Measurements from ENCODE around the gene AMBP. TPM values are rescaled to one million over a fixed set of nuclear protein-coding genes. Genes with fewer than 3 reads are reported as not detected.

Gene AMBP
- total and polyA plus RNA-seq, 4 donors: 0.47 to 3.7 (median 1.6) TPM

GRCh38 chr9:114051706-114052105, 26.4 kb downstream of the AMBP start:
- Histone ChIP-seq H3K4me1 (ENCODE audit: control insufficient read depth in 5 of 5, insufficient read depth in 5 of 5, low read length in 5 of 5) (no peaks in the 10 kb centered on the region), H3K9me3 (ENCODE audit: control insufficient read depth in 4 of 4, insufficient read depth in 3 of 4, low read length in 3 of 4) (peaks cover 0 to 2% (median 0%) of the 10 kb centered on the region in 4 donors), H3K27me3 (ENCODE audit: control insufficient read depth in 3 of 3, insufficient read depth in 3 of 3, low read length in 2 of 3) (no peaks in the 10 kb centered on the region), H3K4me3 (no peak overlapping the region), H3K9ac (ENCODE audit: insufficient read depth in 1 of 2, low read length in 2 of 2) (no peak overlapping the region), H3K36me3 (ENCODE audit: control insufficient read depth in 4 of 4, insufficient read depth in 4 of 4, low read length in 4 of 4) (peaks cover 0 to 49% (median 38%) of the 10 kb centered on the region in 4 donors), H3K27ac (ENCODE audit: low read depth in 1 of 2, low read length in 1 of 2) (no peak overlapping the region)
- TF ChIP-seq, protein P1, sequence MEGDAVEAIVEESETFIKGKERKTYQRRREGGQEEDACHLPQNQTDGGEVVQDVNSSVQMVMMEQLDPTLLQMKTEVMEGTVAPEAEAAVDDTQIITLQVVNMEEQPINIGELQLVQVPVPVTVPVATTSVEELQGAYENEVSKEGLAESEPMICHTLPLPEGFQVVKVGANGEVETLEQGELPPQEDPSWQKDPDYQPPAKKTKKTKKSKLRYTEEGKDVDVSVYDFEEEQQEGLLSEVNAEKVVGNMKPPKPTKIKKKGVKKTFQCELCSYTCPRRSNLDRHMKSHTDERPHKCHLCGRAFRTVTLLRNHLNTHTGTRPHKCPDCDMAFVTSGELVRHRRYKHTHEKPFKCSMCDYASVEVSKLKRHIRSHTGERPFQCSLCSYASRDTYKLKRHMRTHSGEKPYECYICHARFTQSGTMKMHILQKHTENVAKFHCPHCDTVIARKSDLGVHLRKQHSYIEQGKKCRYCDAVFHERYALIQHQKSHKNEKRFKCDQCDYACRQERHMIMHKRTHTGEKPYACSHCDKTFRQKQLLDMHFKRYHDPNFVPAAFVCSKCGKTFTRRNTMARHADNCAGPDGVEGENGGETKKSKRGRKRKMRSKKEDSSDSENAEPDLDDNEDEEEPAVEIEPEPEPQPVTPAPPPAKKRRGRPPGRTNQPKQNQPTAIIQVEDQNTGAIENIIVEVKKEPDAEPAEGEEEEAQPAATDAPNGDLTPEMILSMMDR (IDR thresholded peaks at IDR 0.05; ENCODE audit: control extremely low read depth, extremely low read depth): no peak
- ATAC-seq (ENCODE audit: insufficient read depth, low FRiP score) (no peak), DNase-seq (no peak)
- 82 to 91% methylated on average over 7 of the region's 7 CpGs for WGBS, 2 donors

DNA sequence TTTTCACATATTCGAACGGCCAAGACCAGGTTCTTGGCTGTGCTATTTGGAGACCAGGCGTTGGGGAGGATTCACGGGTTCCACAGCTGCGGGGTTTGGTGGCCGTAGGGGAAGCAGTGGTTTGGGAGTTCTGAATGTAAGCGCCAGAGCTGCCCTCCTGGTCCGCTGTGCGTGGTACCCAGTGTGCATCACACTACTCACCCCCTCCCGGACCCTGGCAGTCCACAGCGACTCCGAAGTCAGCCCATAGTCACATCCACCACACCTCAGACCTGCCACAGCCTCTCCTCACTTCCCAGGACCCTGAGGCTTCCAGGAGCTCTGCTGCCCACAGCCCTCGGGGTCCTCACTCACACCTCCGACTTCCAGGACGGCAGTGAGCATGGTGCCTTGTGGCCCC, 26.8 kb downstream of the AMBP start:
- WGBS, 2 donors: 95 to 98% methylated on average over 15 of the region's 15 CpGs
- Histone ChIP-seq H3K27ac (ENCODE audit: low read depth in 1 of 2, low read length in 1 of 2) (no peak overlapping the region), H3K9ac (ENCODE audit: insufficient read depth in 1 of 2, low read length in 2 of 2) (no peak overlapping the region), H3K4me1 (ENCODE audit: control insufficient read depth in 5 of 5, insufficient read depth in 5 of 5, low read length in 5 of 5) (no peaks in the 10 kb centered on the region), H3K4me3 (no peak overlapping the region), H3K9me3 (ENCODE audit: control insufficient read depth in 4 of 4, insufficient read depth in 3 of 4, low read length in 3 of 4) (no peaks in the 10 kb centered on the region), H3K36me3 (ENCODE audit: control insufficient read depth in 4 of 4, insufficient read depth in 4 of 4, low read length in 4 of 4) (peaks cover 0 to 49% (median 37%) of the 10 kb centered on the region in 4 donors), H3K27me3 (ENCODE audit: control insufficient read depth in 3 of 3, insufficient read depth in 3 of 3, low read length in 2 of 3) (no peaks in the 10 kb centered on the region)
- TF ChIP-seq, protein P1 (IDR thresholded peaks at IDR 0.05; ENCODE audit: control extremely low read depth, extremely low read depth): no peak
- DNase-seq (no peak), ATAC-seq (ENCODE audit: insufficient read depth, low FRiP score) (no peak)

DNA sequence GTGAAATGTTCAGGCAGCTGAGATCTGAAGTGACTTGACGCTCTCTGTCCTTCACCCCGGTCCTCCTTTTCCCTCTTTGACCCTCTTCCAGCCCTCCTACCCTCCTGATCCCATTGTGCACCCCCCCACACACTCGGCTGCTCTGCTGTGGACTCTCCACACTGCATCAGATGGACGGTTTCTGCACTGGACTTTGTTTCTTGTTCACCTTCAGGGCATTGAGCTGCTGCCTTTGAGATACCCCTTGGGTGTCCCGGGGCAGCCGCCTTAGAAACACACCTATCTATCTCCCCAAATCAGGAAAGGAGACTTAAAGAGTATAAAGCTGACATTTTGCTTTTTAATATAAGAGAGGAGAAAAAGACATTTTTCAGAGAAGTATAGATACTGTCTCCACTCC, 27.5 kb downstream of the AMBP start:
- H3K4me1 ChIP-seq (ENCODE audit: control insufficient read depth in 5 of 5, insufficient read depth in 5 of 5, low read length in 5 of 5): no peaks in the 10 kb centered on the region
- no peak for ATAC-seq (ENCODE audit: insufficient read depth, low FRiP score)
- no peak overlapping the region for H3K27ac ChIP-seq (ENCODE audit: low read depth in 1 of 2, low read length in 1 of 2)
- H3K9ac ChIP-seq (ENCODE audit: insufficient read depth in 1 of 2, low read length in 2 of 2): no peak overlapping the region
- TF ChIP-seq, protein P1 (IDR thresholded peaks at IDR 0.05; ENCODE audit: control extremely low read depth, extremely low read depth): no peak
- H3K4me3 ChIP-seq: no peak overlapping the region
- no peak for DNase-seq
- no peaks in the 10 kb centered on the region for H3K27me3 ChIP-seq (ENCODE audit: control insufficient read depth in 3 of 3, insufficient read depth in 3 of 3, low read length in 2 of 3)
- WGBS, 2 donors: 89 to 90% methylated on average over 6 of the region's 6 CpGs
- peaks cover 0 to 52% (median 38%) of the 10 kb centered on the region in 4 donors for H3K36me3 ChIP-seq (ENCODE audit: control insufficient read depth in 4 of 4, insufficient read depth in 4 of 4, low read length in 4 of 4)
- H3K9me3 ChIP-seq (ENCODE audit: control insufficient read depth in 4 of 4, insufficient read depth in 3 of 4, low read length in 3 of 4): no peaks in the 10 kb centered on the region

- Histone ChIP-seq H3K4me1 (ENCODE audit: control insufficient read depth in 5 of 5, insufficient read depth in 5 of 5, low read length in 5 of 5) (no peaks in the 10 kb centered on the region), H3K27ac (ENCODE audit: low read depth in 1 of 2, low read length in 1 of 2) (no peak overlapping the region), H3K27me3 (ENCODE audit: control insufficient read depth in 3 of 3, insufficient read depth in 3 of 3, low read length in 2 of 3) (no peaks in the 10 kb centered on the region), H3K9me3 (ENCODE audit: control insufficient read depth in 4 of 4, insufficient read depth in 3 of 4, low read length in 3 of 4) (no peaks in the 10 kb centered on the region), H3K4me3 (no peak overlapping the region), H3K9ac (ENCODE audit: insufficient read depth in 1 of 2, low read length in 2 of 2) (no peak overlapping the region), H3K36me3 (ENCODE audit: control insufficient read depth in 4 of 4, insufficient read depth in 4 of 4, low read length in 4 of 4) (peaks cover 0 to 54% (median 40%) of the 10 kb centered on the region in 4 donors)
- 89 to 90% methylated on average over 11 of the region's 11 CpGs for WGBS, 2 donors
- DNase-seq (no peak), ATAC-seq (ENCODE audit: insufficient read depth, low FRiP score) (no peak)
- TF ChIP-seq, protein P1 (IDR thresholded peaks at IDR 0.05; ENCODE audit: control extremely low read depth, extremely low read depth): no peak
Measured at GRCh38 chr9:114050226-114050568, 27.9 kb downstream of the AMBP start.
